ENCODE results near the gene LRMDA.
"Not testable (repeated sequence)": the region's sequence is repeated elsewhere in the genome, so short reads cannot be mapped to it uniquely, and the experiment has no call there.

LRMDA gene

GRCh38 chr10:76584466-76584865, 1153.0 kb downstream of the LRMDA start:
- not testable (repeated sequence) for DNase-seq (ENCODE audit: low read depth in 2 of 2)

Measured in stimulated activated CD4-positive, alpha-beta T cell treated with anti-CD3 and anti-CD28 coated beads, Interleukin-12 subunit alpha, Interleukin-12 subunit beta, amount 100 ng/mL, for 24 hours (primary cell).